ENCODE results near the gene MINDY2.
"Not testable (repeated sequence)": the region's sequence is repeated elsewhere in the genome, so short reads cannot be mapped to it uniquely, and the experiment has no call there.

GRCh38 chr15:58851205-58851604, 80.1 kb downstream of the MINDY2 start:
- TF ChIP-seq CTCF (optimal IDR thresholded peaks at IDR 0.05 in 1 of 3, IDR thresholded peaks at IDR 0.05 in 1 of 3, conservative IDR thresholded peaks at IDR 0.05 in 1 of 3; ENCODE audit: extremely low read depth in 1 of 3, insufficient read depth in 2 of 3, low read length in 3 of 3); EZH2 (IDR thresholded peaks at IDR 0.05; ENCODE audit: low read length): not testable (repeated sequence)

Data from keratinocyte (primary cell).